Smooth muscle cell (in vitro differentiated cells): ENCODE data around the gene RAI14. TPM values are rescaled to one million over a fixed set of nuclear protein-coding genes. Genes with fewer than 3 reads are reported as not detected.

ENCODE experiments used
- DNase-seq: peaks from one replicate; lab custom pipeline; 2025; ENCODE audit not compliant: unreplicated experiment; lab: John Stamatoyannopoulos, UW
- H2AFZ ChIP-seq: fragments of 200-600 bp; sonication (generic); 2 replicates; pipeline ENCODE4 v1.6.0; 2016; ENCODE audit warnings: antibody characterized with exemption, low read depth, mild to moderate bottlenecking
- H3F3A ChIP-seq: fragments of 200-600 bp; sonication (generic); 2 replicates; pipeline ENCODE4 v1.6.0; 2017; ENCODE audit warnings: antibody characterized with exemption, low read depth
- H3K27ac ChIP-seq: fragments of 200-600 bp; sonication (generic); 2 replicates; pipeline ENCODE4 v1.5.1; 2016; ENCODE audit warnings: low read depth, mild to moderate bottlenecking
- H3K27me3 ChIP-seq: fragments of 200-600 bp; sonication (generic); 2 replicates; pipeline ENCODE4 v1.6.1; 2016; ENCODE audit warnings: low read depth, mild to moderate bottlenecking
- H3K36me3 ChIP-seq: fragments of 200-600 bp; sonication (generic); 2 replicates; pipeline ENCODE4 v1.5.1; 2016; ENCODE audit warnings: low read depth
- H3K4me1 ChIP-seq: fragments of 200-600 bp; sonication (generic); 2 replicates; pipeline ENCODE4 v1.5.1; 2016; ENCODE audit warnings: low read depth
- H3K4me2 ChIP-seq: fragments of 200-600 bp; sonication (generic); 2 replicates; pipeline ENCODE4 v1.6.0; 2016; ENCODE audit warnings: mild to moderate bottlenecking
- H3K4me3 ChIP-seq: fragments of 200-600 bp; sonication (generic); 2 replicates; pipeline ENCODE4 v1.5.1; 2016; ENCODE audit warnings: mild to moderate bottlenecking
- H3K79me2 ChIP-seq: fragments of 200-600 bp; sonication (generic); 2 replicates; pipeline ENCODE4 v1.6.0; 2016; ENCODE audit warnings: low read depth, mild to moderate bottlenecking
- H3K9ac ChIP-seq: fragments of 200-600 bp; sonication (generic); 2 replicates; pipeline ENCODE4 v1.6.0; 2016; ENCODE audit warnings: low read depth
- H3K9me3 ChIP-seq: fragments of 200-600 bp; sonication (generic); replicated peaks from 2 replicates; pipeline ENCODE4 v1.5.1; 2016; ENCODE audit warnings: low read depth
- H4K20me1 ChIP-seq: fragments of 200-600 bp; sonication (generic); 2 replicates; pipeline ENCODE4 v1.6.0; 2016; ENCODE audit warnings: low read depth
- CTCF ChIP-seq: fragments of 200-600 bp; sonication (generic); IDR thresholded peaks from 2 replicates; pipeline ENCODE4 v1.5.1; 2017; ENCODE audit warnings: borderline replicate concordance, mild to moderate bottlenecking, antibody characterized with exemption; ENCODE audit not compliant: insufficient read depth, poor library complexity, severe bottlenecking
- WGBS: methylation state at CpG from one replicate; pipeline ENCODE4 v1.1.7; 2016; ENCODE audit warnings: low lambda C conversion rate; 5-methylcytosine and 5-hydroxymethylcytosine counted together
- polyA plus RNA-seq: library from polyadenylated mRNA; unstranded; fragments of >200 nt; fragmentation: Nextera tagmentation; extraction: Ambion mirVana; gene quantifications from 2 replicates; pipeline ENCODE4 v1.2.1, GENCODE V29; 2016
- total RNA-seq: library from RNA; depleted of rRNA; stranded (reverse); fragments of >200 nt; gene quantifications from 2 replicates; pipeline ENCODE4 v1.2.3, GENCODE V29; 2014

Gene RAI14
- total and polyA plus RNA-seq, 2 experiments from 2014 or later = 111 to 209 TPM

- Histone ChIP-seq H3K9me3 (no peaks in the 10 kb centered on the region), H3K27me3 (no peaks in the 10 kb centered on the region), H3K27ac (peak overlapping the region; percentile 87), H3K4me1 (peaks cover 7% of the 10 kb centered on the region), H4K20me1 (peaks cover 45% of the 10 kb centered on the region), H3K9ac (no peak overlapping the region), H3K4me2 (no peak overlapping the region), H3K79me2 (peaks cover 81% of the 10 kb centered on the region), H3K4me3 (no peak overlapping the region), H3K36me3 (no peaks in the 10 kb centered on the region), H2AFZ (no peak overlapping the region), H3F3A (peaks cover 21% of the 10 kb centered on the region)
- no peak for TF ChIP-seq CTCF
- 100% methylated on average over 2 of the region's 2 CpGs for WGBS
- DNase-seq = no peak
Measured at GRCh38 chr5:34789639-34790038, 133.5 kb downstream of the RAI14 start.

- Histone ChIP-seq H4K20me1 (peaks cover 49% of the 10 kb centered on the region), H3F3A (peaks cover 21% of the 10 kb centered on the region), H3K27ac (peak overlapping the region; percentile 87), H3K9ac (no peak overlapping the region), H3K9me3 (no peaks in the 10 kb centered on the region), H3K4me3 (no peak overlapping the region), H3K79me2 (peaks cover 79% of the 10 kb centered on the region), H3K27me3 (no peaks in the 10 kb centered on the region), H3K36me3 (no peaks in the 10 kb centered on the region), H3K4me1 (peaks cover 7% of the 10 kb centered on the region), H2AFZ (no peak overlapping the region), H3K4me2 (no peak overlapping the region)
- WGBS = 81% methylated on average over 1 of the region's 1 CpG
- DNase-seq = no peak
- TF ChIP-seq CTCF = no peak
Measured at GRCh38 chr5:34790069-34790468, 133.9 kb downstream of the RAI14 start.

- Histone ChIP-seq H3F3A (peaks cover 21% of the 10 kb centered on the region), H3K27me3 (no peaks in the 10 kb centered on the region), H3K79me2 (peaks cover 70% of the 10 kb centered on the region), H2AFZ (no peak overlapping the region), H3K9me3 (no peaks in the 10 kb centered on the region), H3K4me2 (peak overlapping the region; percentile 73), H3K27ac (peak overlapping the region; percentile 87), H3K36me3 (peaks cover 2% of the 10 kb centered on the region), H3K9ac (peak overlapping the region; percentile 34), H3K4me3 (no peak overlapping the region), H4K20me1 (peaks cover 59% of the 10 kb centered on the region), H3K4me1 (peaks cover 7% of the 10 kb centered on the region)
- 35% methylated on average over 5 of the region's 5 CpGs for WGBS
- no peak for TF ChIP-seq CTCF
- DNase-seq = peak; percentile 11
Measured at GRCh38 chr5:34791761-34792244, 135.7 kb downstream of the RAI14 start.
